ENCODE data around the gene MAEA. TPM values are rescaled to one million over a fixed set of nuclear protein-coding genes. Genes with fewer than 3 reads are reported as not detected.

The MAEA gene
- total and polyA plus RNA-seq, 12 donors: 39.1 to 72.8 (median 50.3) TPM

DNA sequence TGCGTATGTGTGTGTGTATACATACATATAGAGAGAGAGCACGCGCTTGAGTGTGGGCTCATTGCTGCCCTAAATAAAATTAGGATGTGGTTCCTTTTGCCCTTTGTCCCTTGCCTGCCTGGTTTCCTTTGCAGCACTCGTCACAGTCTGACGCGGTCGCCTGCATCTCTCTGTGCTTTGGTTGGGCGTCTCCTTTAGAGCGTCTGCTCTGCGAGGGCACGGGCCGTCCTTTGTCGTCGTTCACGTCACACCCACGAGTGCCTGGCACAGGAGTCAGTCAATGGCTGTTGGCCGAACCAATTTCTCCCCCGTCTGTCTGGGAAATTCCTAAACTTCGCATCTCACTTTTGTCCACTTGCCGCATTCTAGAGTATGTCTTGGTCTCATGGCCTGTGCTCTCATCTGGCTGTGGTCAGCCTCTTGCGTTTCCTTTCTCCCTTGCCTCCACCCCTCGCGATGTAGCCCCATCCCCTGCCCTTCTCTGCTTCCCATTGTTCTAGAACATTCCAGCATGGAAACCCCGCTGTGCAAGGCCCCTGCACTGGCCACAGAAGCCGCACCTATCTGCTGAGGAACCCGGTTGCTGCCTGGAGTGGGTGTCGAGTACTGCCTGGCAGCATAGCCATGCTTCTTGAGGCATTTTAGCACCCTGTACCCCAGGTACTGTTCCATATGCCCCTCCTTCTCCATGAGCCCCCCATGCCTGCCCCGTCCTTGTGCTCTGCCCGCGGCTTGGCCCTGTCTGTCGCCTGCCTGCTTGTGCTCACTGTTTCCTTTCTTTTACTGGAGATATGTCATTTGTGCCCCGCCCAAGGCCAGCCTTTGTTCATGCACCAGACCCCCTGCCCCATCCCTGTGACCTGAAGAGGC, 8.0 kb downstream of the MAEA start:
- peak overlapping the region in 3 of 10 donors; percentile 21 to 82 (median 30) for H3K27ac ChIP-seq
- no peaks in the 10 kb centered on the region for H3K9me3 ChIP-seq
- H3K4me3 ChIP-seq: no peak overlapping the region
- intact Hi-C loops (cut with DNase I): loop anchor here in 1 of 10 donors (10.0 kb wide), 1 partner anchor 47 kb away; the partner anchor contains the start of gene UVSSA
- peaks cover 0 to 56% (median 16%) of the 10 kb centered on the region in 9 donors for H3K36me3 ChIP-seq
- 88 to 91% methylated on average over 32 of the region's 32 CpGs for WGBS, 2 donors
- peaks cover 12 to 65% (median 50%) of the 10 kb centered on the region in 9 donors for H3K4me1 ChIP-seq
- DNase-seq: no peak
- no peak for TF ChIP-seq CTCF (IDR thresholded peaks at IDR 0.05)
- ATAC-seq: peak in 3 of 8 donors; percentile 59 to 80 (median 60)
- no peaks in the 10 kb centered on the region for H3K27me3 ChIP-seq

- 94 to 99% methylated on average over 7 of the region's 7 CpGs for WGBS, 2 donors
- ATAC-seq: no peak
- H3K4me3 ChIP-seq: no peak overlapping the region
- H3K27me3 ChIP-seq: no peaks in the 10 kb centered on the region
- DNase-seq: no peak
- H3K27ac ChIP-seq: peak overlapping the region in 2 of 10 donors; percentile 15 to 82
- peaks cover 0 to 56% (median 16%) of the 10 kb centered on the region in 9 donors for H3K36me3 ChIP-seq
- intact Hi-C loops (cut with DNase I): loop anchor here in 1 of 10 donors (10.0 kb wide), 1 partner anchor 46 kb away; the partner anchor contains the start of gene UVSSA
- peaks cover 12 to 57% (median 43%) of the 10 kb centered on the region in 9 donors for H3K4me1 ChIP-seq
- TF ChIP-seq CTCF (IDR thresholded peaks at IDR 0.05): no peak
- H3K9me3 ChIP-seq: no peaks in the 10 kb centered on the region
These were observed 8.8 kb downstream of the MAEA start for GRCh38 chr4:1298461-1298860.

GRCh38 chr4:1299301-1299860, 9.7 kb downstream of the MAEA start:
- Histone ChIP-seq H3K27me3 (no peaks in the 10 kb centered on the region), H3K4me1 (peaks cover 7 to 48% (median 34%) of the 10 kb centered on the region in 9 donors), H3K27ac (peak overlapping the region in 1 of 10 donors; percentile 90), H3K9me3 (no peaks in the 10 kb centered on the region), H3K4me3 (no peak overlapping the region), H3K36me3 (peaks cover 0 to 56% (median 16%) of the 10 kb centered on the region in 9 donors)
- DNase-seq (no peak), ATAC-seq (no peak)
- 80 to 84% methylated on average over 15 of the region's 15 CpGs for WGBS, 2 donors
- intact Hi-C loops (cut with DNase I): loop anchor here in 1 of 10 donors (10.0 kb wide), 1 partner anchor 45 kb away; the partner anchor contains the start of gene UVSSA
- TF ChIP-seq CTCF (IDR thresholded peaks at IDR 0.05): no peak
